PC-3 (cell line): ENCODE results near the gene VDR. TPM values are rescaled to one million over a fixed set of nuclear protein-coding genes. Genes with fewer than 3 reads are reported as not detected.

ENCODE experiments used
- ATAC-seq: fragments of 200-7000 bp; cut with Tn5 transposase; 2 replicates; pipeline ENCODE4 v1.9.1; 2020; ENCODE audit warnings: mild to moderate bottlenecking, moderate library complexity
- BruUV-seq: library from RNA; stranded (reverse); fragments of 400-500 nt; replicated peaks from 2 replicates; lab custom pipeline; 2021; lab: Mats Ljungman, UMichigan
- CTCF ChIA-PET: fragments of 300-600 bp; sonication (Branson Sonifier 250); formaldehyde crosslinking; loops from one replicate; lab custom pipeline; 2022; ENCODE audit warnings: antibody characterized with exemption; lab: Charles Lee
- POLR2A ChIA-PET: fragments of 300-600 bp; sonication (Branson Sonifier 250); formaldehyde crosslinking; loops from one replicate; lab custom pipeline; 2022; ENCODE audit warnings: antibody characterized with exemption; ENCODE audit not compliant: unreplicated experiment; lab: Charles Lee
- DNase-seq: peaks from one replicate; pipeline ENCODE4 v3.0.0-alpha.2; 2015
- H2AFZ ChIP-seq: fragments of 300-600 bp; sonication (generic); 2 replicates; pipeline ENCODE4 v1.6.0; 2016; ENCODE audit warnings: antibody characterized with exemption, low read length
- H3F3A ChIP-seq: fragments of 300-600 bp; sonication (generic); one replicate; pipeline ENCODE4 v1.6.0; 2017; ENCODE audit warnings: antibody characterized with exemption, low read length, control low read depth, mild to moderate bottlenecking; ENCODE audit not compliant: unreplicated experiment
- H3K27ac ChIP-seq: fragments of 300-600 bp; sonication (generic); 2 replicates; pipeline ENCODE4 v1.5.1; 2016; ENCODE audit warnings: mild to moderate bottlenecking, low read length
- H3K27me3 ChIP-seq: fragments of 300-600 bp; sonication (generic); 2 replicates; pipeline ENCODE4 v1.6.1; 2016; ENCODE audit warnings: low read length, mixed read lengths
- H3K36me3 ChIP-seq: fragments of 300-600 bp; sonication (generic); 2 replicates; pipeline ENCODE4 v1.6.1; 2016; ENCODE audit warnings: low read depth, mixed run types, low read length, mixed read lengths
- H3K4me1 ChIP-seq: fragments of 300-600 bp; sonication (generic); 2 replicates; pipeline ENCODE4 v1.5.1; 2016; ENCODE audit warnings: low read length; ENCODE audit not compliant: insufficient read depth
- H3K4me2 ChIP-seq: fragments of 300-600 bp; sonication (generic); 2 replicates; pipeline ENCODE4 v1.6.0; 2016; ENCODE audit warnings: low read length
- H3K4me3 ChIP-seq: fragments of 300-600 bp; sonication (generic); 2 replicates; pipeline ENCODE4 v1.5.1; 2016; ENCODE audit warnings: mild to moderate bottlenecking, low read length, mixed read lengths
- H3K79me2 ChIP-seq: fragments of 300-600 bp; sonication (generic); 2 replicates; pipeline ENCODE4 v1.6.1; 2017; ENCODE audit warnings: low read length, mixed read lengths
- H3K9ac ChIP-seq: fragments of 300-600 bp; sonication (generic); 2 replicates; pipeline ENCODE4 v1.6.0; 2016; ENCODE audit warnings: mild to moderate bottlenecking, low read length
- H3K9me2 ChIP-seq: fragments of 300-600 bp; sonication (generic); replicated peaks from 2 replicates; pipeline ENCODE4 v1.6.1; 2016; ENCODE audit warnings: mixed run types, low read length, mixed read lengths
- H3K9me3 ChIP-seq: fragments of 300-600 bp; sonication (generic); 2 replicates; pipeline ENCODE4 v1.6.1; 2016; ENCODE audit warnings: low read length, mixed read lengths
- H4K20me1 ChIP-seq: fragments of 300-600 bp; sonication (generic); 2 replicates; pipeline ENCODE4 v1.6.1; 2016; ENCODE audit warnings: low read length, mixed read lengths
- EZH2 ChIP-seq: fragments of 300-600 bp; sonication (generic); IDR thresholded peaks from one replicate; pipeline ENCODE4 v1.6.1; 2017; ENCODE audit warnings: antibody characterized with exemption, mild to moderate bottlenecking, low read length; ENCODE audit not compliant: unreplicated experiment
- EZH2phosphoT487 ChIP-seq: fragments of 300-600 bp; sonication (generic); IDR thresholded peaks from 2 replicates; pipeline ENCODE4 v1.6.1; 2018; ENCODE audit warnings: mild to moderate bottlenecking, antibody characterized with exemption, low read length, borderline replicate concordance
- intact Hi-C: fragments of 100-400 bp; cut with micrococcal nuclease; formaldehyde crosslinking; loops from 2 replicates; pipeline ENCODE4 v1.9.0; 2023
- total RNA-seq: library from RNA; depleted of rRNA; stranded (reverse); fragments of >200 nt; gene quantifications from 2 replicates; pipeline ENCODE4 v1.2.3, GENCODE V29; 2014
- TF ChIP-seq, protein P1 (sequence below): fragments of 300-600 bp; sonication (generic); conservative IDR thresholded peaks from 2 replicates; pipeline ENCODE4 v1.5.1; 2017; ENCODE audit warnings: antibody characterized with exemption, low read depth, mild to moderate bottlenecking, low read length

VDR gene
- total RNA-seq, 1 experiment from 2014 or later: 19.9 TPM

DNA sequence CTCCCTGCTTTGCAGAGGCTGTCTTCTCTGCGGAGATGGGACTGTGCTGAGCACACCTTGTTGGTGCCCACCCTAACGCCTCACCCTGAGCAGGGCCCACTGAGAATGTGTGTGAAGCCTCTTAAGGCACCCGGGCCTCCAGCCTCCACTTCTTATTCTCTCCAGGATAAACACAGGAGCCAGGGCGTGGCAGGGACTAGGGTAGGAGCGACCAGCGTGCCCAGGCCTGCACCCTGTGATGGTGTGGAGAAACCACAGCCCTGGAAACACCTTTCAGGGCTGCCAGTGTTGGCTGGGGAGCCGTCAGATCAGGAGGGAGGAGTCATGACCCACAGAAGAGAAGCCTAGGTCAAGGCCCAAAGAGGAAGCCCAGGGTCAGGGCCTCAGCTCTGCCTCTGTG, 41.3 kb downstream of the VDR start:
- DNase-seq: no peak
- no TSS peak for BruUV-seq
- CTCF ChIA-PET: no interaction called here

DNA sequence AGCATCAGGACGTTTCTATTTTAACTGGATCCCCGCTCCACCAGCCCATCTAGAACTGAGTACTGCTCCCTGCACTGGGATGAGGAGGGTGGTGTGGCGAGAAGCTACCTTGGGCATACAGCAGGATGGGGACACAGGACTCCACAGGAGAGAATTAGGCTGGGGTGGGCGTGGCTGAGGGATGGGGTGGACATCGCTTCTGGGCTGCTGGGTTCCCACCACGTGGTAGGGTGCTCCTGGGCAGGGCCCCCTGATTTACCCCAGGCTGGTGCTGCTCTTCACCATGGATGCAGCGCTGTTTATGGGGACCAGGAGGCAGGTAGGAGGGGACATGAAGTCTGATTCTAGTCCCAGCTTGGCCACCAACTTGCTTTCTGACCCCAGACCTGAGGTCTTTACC, 41.9 kb downstream of the VDR start:
- no peak overlapping the region for H3K9ac ChIP-seq
- peaks cover 5% of the 10 kb centered on the region; the same call in 1 of the 2 replicates for H3K36me3 ChIP-seq
- H3K27me3 ChIP-seq: no peaks in the 10 kb centered on the region
- H3K4me2 ChIP-seq: no peak overlapping the region
- no peaks in the 10 kb centered on the region for H3F3A ChIP-seq
- ChIA-PET CTCF (no interaction called here), POLR2A (no interaction called here)
- TF ChIP-seq EZH2phosphoT487 (no peak), EZH2 (no peak)
- TF ChIP-seq, protein P1, sequence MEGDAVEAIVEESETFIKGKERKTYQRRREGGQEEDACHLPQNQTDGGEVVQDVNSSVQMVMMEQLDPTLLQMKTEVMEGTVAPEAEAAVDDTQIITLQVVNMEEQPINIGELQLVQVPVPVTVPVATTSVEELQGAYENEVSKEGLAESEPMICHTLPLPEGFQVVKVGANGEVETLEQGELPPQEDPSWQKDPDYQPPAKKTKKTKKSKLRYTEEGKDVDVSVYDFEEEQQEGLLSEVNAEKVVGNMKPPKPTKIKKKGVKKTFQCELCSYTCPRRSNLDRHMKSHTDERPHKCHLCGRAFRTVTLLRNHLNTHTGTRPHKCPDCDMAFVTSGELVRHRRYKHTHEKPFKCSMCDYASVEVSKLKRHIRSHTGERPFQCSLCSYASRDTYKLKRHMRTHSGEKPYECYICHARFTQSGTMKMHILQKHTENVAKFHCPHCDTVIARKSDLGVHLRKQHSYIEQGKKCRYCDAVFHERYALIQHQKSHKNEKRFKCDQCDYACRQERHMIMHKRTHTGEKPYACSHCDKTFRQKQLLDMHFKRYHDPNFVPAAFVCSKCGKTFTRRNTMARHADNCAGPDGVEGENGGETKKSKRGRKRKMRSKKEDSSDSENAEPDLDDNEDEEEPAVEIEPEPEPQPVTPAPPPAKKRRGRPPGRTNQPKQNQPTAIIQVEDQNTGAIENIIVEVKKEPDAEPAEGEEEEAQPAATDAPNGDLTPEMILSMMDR: no peak
- no peak overlapping the region for H3K4me3 ChIP-seq
- no peak overlapping the region for H3K27ac ChIP-seq
- no peaks in the 10 kb centered on the region for H3K79me2 ChIP-seq
- peaks cover 7% of the 10 kb centered on the region for H3K4me1 ChIP-seq
- H3K9me3 ChIP-seq: no peaks in the 10 kb centered on the region
- DNase-seq (no peak), ATAC-seq (no peak)
- H3K9me2 ChIP-seq: no peaks in the 10 kb centered on the region
- no peaks in the 10 kb centered on the region for H4K20me1 ChIP-seq
- BruUV-seq: no TSS peak
- intact Hi-C loops: no loop called here
- H2AFZ ChIP-seq: no peak overlapping the region

More for the DNA sequence above, 41.3 kb downstream of the VDR start:
- POLR2A ChIA-PET: no interaction called here
- no peak overlapping the region for H3K4me3 ChIP-seq
- H3K4me2 ChIP-seq: no peak overlapping the region
- no peak overlapping the region for H3K9ac ChIP-seq
- no peaks in the 10 kb centered on the region for H3K27me3 ChIP-seq
- H4K20me1 ChIP-seq: no peaks in the 10 kb centered on the region
- H3K9me3 ChIP-seq: no peaks in the 10 kb centered on the region
- H3K4me1 ChIP-seq: peaks cover 5% of the 10 kb centered on the region
- intact Hi-C loops: no loop called here
- no peak for ATAC-seq
- no peaks in the 10 kb centered on the region for H3K9me2 ChIP-seq
- H3K79me2 ChIP-seq: no peaks in the 10 kb centered on the region
- H2AFZ ChIP-seq: no peak overlapping the region
- H3F3A ChIP-seq: no peaks in the 10 kb centered on the region
- H3K36me3 ChIP-seq: peaks cover 5% of the 10 kb centered on the region; the same call in 1 of the 2 replicates
- H3K27ac ChIP-seq: no peak overlapping the region
- TF ChIP-seq EZH2: no peak
- no peak for TF ChIP-seq EZH2phosphoT487
- TF ChIP-seq, protein P1: no peak

DNA sequence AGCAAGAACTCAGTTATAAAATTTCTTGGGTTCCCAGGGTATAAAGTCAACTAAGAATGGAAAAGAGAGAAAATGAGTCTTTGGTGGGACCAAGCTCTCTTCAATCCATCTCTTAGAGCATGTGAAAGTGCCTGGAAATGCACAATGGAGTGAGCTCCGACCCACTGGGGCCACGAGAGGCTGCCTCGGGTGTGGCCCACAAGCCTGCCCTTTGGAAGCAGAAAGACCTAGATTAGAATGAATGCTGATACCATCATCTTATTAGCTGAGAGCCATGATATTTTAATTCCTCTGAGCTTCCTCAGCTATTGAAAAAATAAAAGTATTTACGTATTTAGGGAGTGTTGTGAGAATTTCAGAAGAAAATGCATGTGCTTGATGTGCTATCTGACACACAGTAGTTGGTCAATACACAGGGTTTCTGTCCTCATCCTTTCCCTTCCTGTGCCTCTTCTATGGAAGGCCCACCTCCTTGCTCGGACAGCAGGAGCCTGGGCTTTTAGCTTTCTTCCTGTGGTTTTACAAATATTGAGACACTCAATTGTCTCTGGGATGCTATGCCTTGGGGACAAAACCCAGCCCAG, 42.5 kb downstream of the VDR start:
- Histone ChIP-seq H3K27me3 (no peaks in the 10 kb centered on the region), H3K4me2 (no peak overlapping the region), H3K9me2 (no peaks in the 10 kb centered on the region), H3K27ac (no peak overlapping the region), H4K20me1 (no peaks in the 10 kb centered on the region), H3K4me3 (no peak overlapping the region), H3K9me3 (no peaks in the 10 kb centered on the region), H3K4me1 (peaks cover 7% of the 10 kb centered on the region), H2AFZ (no peak overlapping the region), H3K9ac (no peak overlapping the region), H3F3A (no peaks in the 10 kb centered on the region), H3K79me2 (no peaks in the 10 kb centered on the region), H3K36me3 (peaks cover 5% of the 10 kb centered on the region; the same call in 1 of the 2 replicates)
- CTCF ChIA-PET: no interaction called here
- POLR2A ChIA-PET: no interaction called here
- ATAC-seq (no peak), DNase-seq (no peak)
- TF ChIP-seq EZH2phosphoT487 (no peak), EZH2 (no peak)
- TF ChIP-seq, protein P1: no peak
- BruUV-seq: no TSS peak
- intact Hi-C loops: no loop called here
